ENCODE data around the gene KY.
"Not testable (repeated sequence)": the region's sequence is repeated elsewhere in the genome, so short reads cannot be mapped to it uniquely, and the experiment has no call there.

The KY gene

GRCh38 chr3:134600685-134601463 lies 49.9 kb downstream of the KY start:
- no peaks in the 10 kb centered on the region for H3K9me3 Mint-ChIP-seq
- H3K4me3 Mint-ChIP-seq: no peak overlapping the region
- peaks cover 52% of the 10 kb centered on the region for H3K4me1 Mint-ChIP-seq (ENCODE audit: low read depth)
- H3K36me3 Mint-ChIP-seq (ENCODE audit: low read depth): no peaks in the 10 kb centered on the region
- no peaks in the 10 kb centered on the region for H3K27me3 Mint-ChIP-seq
- H3K27ac Mint-ChIP-seq: no peak overlapping the region
- intact Hi-C loops (cut with micrococcal nuclease): loop anchor here (1.0 to 2.0 kb wide), 3 partner anchors 40 to 1294 kb away; no protein-coding TSS in a partner anchor

- Mint-ChIP-seq H3K36me3 (ENCODE audit: low read depth) (no peaks in the 10 kb centered on the region), H3K4me1 (ENCODE audit: low read depth) (peaks cover 49% of the 10 kb centered on the region), H3K27ac (no peak overlapping the region), H3K27me3 (no peaks in the 10 kb centered on the region), H3K4me3 (no peak overlapping the region), H3K9me3 (no peaks in the 10 kb centered on the region)
- intact Hi-C loops (cut with micrococcal nuclease): loop anchor here (2.0 kb wide), 1 partner anchor 1295 kb away; no protein-coding TSS in a partner anchor
Observed at GRCh38 chr3:134600206-134600605, 50.6 kb downstream of the KY start.

- Mint-ChIP-seq H3K9me3 (no peaks in the 10 kb centered on the region), H3K27me3 (no peaks in the 10 kb centered on the region), H3K36me3 (ENCODE audit: low read depth) (no peaks in the 10 kb centered on the region), H3K4me3 (no peak overlapping the region), H3K4me1 (ENCODE audit: low read depth) (peaks cover 56% of the 10 kb centered on the region), H3K27ac (no peak overlapping the region)
- intact Hi-C loops (cut with micrococcal nuclease): no loop called here
Observed at GRCh38 chr3:134598763-134599545, 51.9 kb downstream of the KY start.

GRCh38 chr3:134597390-134597970 lies 53.3 kb downstream of the KY start:
- intact Hi-C loops (cut with micrococcal nuclease): no loop called here
- Mint-ChIP-seq H3K4me3 (no peak overlapping the region), H3K9me3 (no peaks in the 10 kb centered on the region), H3K27me3 (no peaks in the 10 kb centered on the region), H3K4me1 (ENCODE audit: low read depth) (peaks cover 45% of the 10 kb centered on the region), H3K27ac (no peak overlapping the region), H3K36me3 (ENCODE audit: low read depth) (no peaks in the 10 kb centered on the region)

- H3K4me3 Mint-ChIP-seq; H3K36me3 Mint-ChIP-seq (ENCODE audit: low read depth); intact Hi-C loops (cut with micrococcal nuclease); H3K27me3 Mint-ChIP-seq; H3K9me3 Mint-ChIP-seq: not testable (repeated sequence)
- peak overlapping the region; percentile 16 for H3K27ac Mint-ChIP-seq
- peaks cover 45% of the 10 kb centered on the region for H3K4me1 Mint-ChIP-seq (ENCODE audit: low read depth)
Observed at GRCh38 chr3:134594986-134595385, 55.8 kb downstream of the KY start.

GRCh38 chr3:134594331-134594741 lies 56.5 kb downstream of the KY start:
- no peaks in the 10 kb centered on the region for H3K27me3 Mint-ChIP-seq
- peak overlapping the region; percentile 16 for H3K27ac Mint-ChIP-seq
- peaks cover 45% of the 10 kb centered on the region for H3K4me1 Mint-ChIP-seq (ENCODE audit: low read depth)
- intact Hi-C loops (cut with micrococcal nuclease): no loop called here
- no peak overlapping the region for H3K4me3 Mint-ChIP-seq
- H3K9me3 Mint-ChIP-seq: no peaks in the 10 kb centered on the region
- no peaks in the 10 kb centered on the region for H3K36me3 Mint-ChIP-seq (ENCODE audit: low read depth)

- intact Hi-C loops (cut with micrococcal nuclease): no loop called here
- Mint-ChIP-seq H3K36me3 (ENCODE audit: low read depth) (no peaks in the 10 kb centered on the region), H3K4me3 (no peak overlapping the region), H3K4me1 (ENCODE audit: low read depth) (peaks cover 33% of the 10 kb centered on the region), H3K27ac (no peak overlapping the region), H3K9me3 (no peaks in the 10 kb centered on the region), H3K27me3 (no peaks in the 10 kb centered on the region)
Observed at GRCh38 chr3:134592806-134593205, 58.0 kb downstream of the KY start.

- peaks cover 18% of the 10 kb centered on the region for H3K4me1 Mint-ChIP-seq (ENCODE audit: low read depth)
- H3K4me3 Mint-ChIP-seq: no peak overlapping the region
- intact Hi-C loops (cut with micrococcal nuclease): no loop called here
- H3K9me3 Mint-ChIP-seq: no peaks in the 10 kb centered on the region
- no peak overlapping the region for H3K27ac Mint-ChIP-seq
- H3K36me3 Mint-ChIP-seq (ENCODE audit: low read depth): no peaks in the 10 kb centered on the region
- H3K27me3 Mint-ChIP-seq: no peaks in the 10 kb centered on the region
Observed at GRCh38 chr3:134590766-134591165, 60.1 kb downstream of the KY start.

- H3K27me3 Mint-ChIP-seq: no peaks in the 10 kb centered on the region
- H3K27ac Mint-ChIP-seq: no peak overlapping the region
- H3K4me1 Mint-ChIP-seq (ENCODE audit: low read depth): no peaks in the 10 kb centered on the region
- intact Hi-C loops (cut with micrococcal nuclease): no loop called here
- no peaks in the 10 kb centered on the region for H3K36me3 Mint-ChIP-seq (ENCODE audit: low read depth)
- no peak overlapping the region for H3K4me3 Mint-ChIP-seq
- H3K9me3 Mint-ChIP-seq: no peaks in the 10 kb centered on the region
Observed at GRCh38 chr3:134579141-134579665, 71.6 kb downstream of the KY start.

GRCh38 chr3:134576831-134577230 lies 74.0 kb downstream of the KY start:
- intact Hi-C loops (cut with micrococcal nuclease): no loop called here
- H3K9me3 Mint-ChIP-seq: no peaks in the 10 kb centered on the region
- H3K4me1 Mint-ChIP-seq (ENCODE audit: low read depth): no peaks in the 10 kb centered on the region
- H3K36me3 Mint-ChIP-seq (ENCODE audit: low read depth): no peaks in the 10 kb centered on the region
- no peak overlapping the region for H3K27ac Mint-ChIP-seq
- H3K4me3 Mint-ChIP-seq: no peak overlapping the region
- no peaks in the 10 kb centered on the region for H3K27me3 Mint-ChIP-seq

GRCh38 chr3:134576426-134576825 lies 74.4 kb downstream of the KY start:
- Mint-ChIP-seq H3K4me1 (ENCODE audit: low read depth) (no peaks in the 10 kb centered on the region), H3K4me3 (no peak overlapping the region), H3K27me3 (no peaks in the 10 kb centered on the region), H3K9me3 (no peaks in the 10 kb centered on the region), H3K36me3 (ENCODE audit: low read depth) (no peaks in the 10 kb centered on the region), H3K27ac (no peak overlapping the region)
- intact Hi-C loops (cut with micrococcal nuclease): no loop called here

GRCh38 chr3:134569899-134570298 lies 80.9 kb downstream of the KY start:
- H3K4me3 Mint-ChIP-seq; H3K27ac Mint-ChIP-seq; H3K36me3 Mint-ChIP-seq (ENCODE audit: low read depth); H3K4me1 Mint-ChIP-seq (ENCODE audit: low read depth); H3K27me3 Mint-ChIP-seq; intact Hi-C loops (cut with micrococcal nuclease): not testable (repeated sequence)
- H3K9me3 Mint-ChIP-seq: peaks cover 30% of the 10 kb centered on the region

- Mint-ChIP-seq H3K27me3 (no peaks in the 10 kb centered on the region), H3K4me3 (no peak overlapping the region), H3K27ac (no peak overlapping the region), H3K36me3 (ENCODE audit: low read depth) (peaks cover 7% of the 10 kb centered on the region), H3K4me1 (ENCODE audit: low read depth) (no peaks in the 10 kb centered on the region), H3K9me3 (peaks cover 30% of the 10 kb centered on the region)
- intact Hi-C loops (cut with micrococcal nuclease): no loop called here
Observed at GRCh38 chr3:134568790-134569189, 82.0 kb downstream of the KY start.

GRCh38 chr3:134567605-134568004 lies 83.2 kb downstream of the KY start:
- intact Hi-C loops (cut with micrococcal nuclease): no loop called here
- H3K4me3 Mint-ChIP-seq: no peak overlapping the region
- no peak overlapping the region for H3K27ac Mint-ChIP-seq
- peaks cover 30% of the 10 kb centered on the region for H3K9me3 Mint-ChIP-seq
- no peaks in the 10 kb centered on the region for H3K27me3 Mint-ChIP-seq
- peaks cover 7% of the 10 kb centered on the region for H3K4me1 Mint-ChIP-seq (ENCODE audit: low read depth)
- H3K36me3 Mint-ChIP-seq (ENCODE audit: low read depth): peaks cover 10% of the 10 kb centered on the region
